ENCODE measurements around the gene KBTBD4.

GRCh38 chr11:47605921-47606320 lies 27.2 kb upstream of the KBTBD4 start:
- TF ChIP-seq, protein P1, sequence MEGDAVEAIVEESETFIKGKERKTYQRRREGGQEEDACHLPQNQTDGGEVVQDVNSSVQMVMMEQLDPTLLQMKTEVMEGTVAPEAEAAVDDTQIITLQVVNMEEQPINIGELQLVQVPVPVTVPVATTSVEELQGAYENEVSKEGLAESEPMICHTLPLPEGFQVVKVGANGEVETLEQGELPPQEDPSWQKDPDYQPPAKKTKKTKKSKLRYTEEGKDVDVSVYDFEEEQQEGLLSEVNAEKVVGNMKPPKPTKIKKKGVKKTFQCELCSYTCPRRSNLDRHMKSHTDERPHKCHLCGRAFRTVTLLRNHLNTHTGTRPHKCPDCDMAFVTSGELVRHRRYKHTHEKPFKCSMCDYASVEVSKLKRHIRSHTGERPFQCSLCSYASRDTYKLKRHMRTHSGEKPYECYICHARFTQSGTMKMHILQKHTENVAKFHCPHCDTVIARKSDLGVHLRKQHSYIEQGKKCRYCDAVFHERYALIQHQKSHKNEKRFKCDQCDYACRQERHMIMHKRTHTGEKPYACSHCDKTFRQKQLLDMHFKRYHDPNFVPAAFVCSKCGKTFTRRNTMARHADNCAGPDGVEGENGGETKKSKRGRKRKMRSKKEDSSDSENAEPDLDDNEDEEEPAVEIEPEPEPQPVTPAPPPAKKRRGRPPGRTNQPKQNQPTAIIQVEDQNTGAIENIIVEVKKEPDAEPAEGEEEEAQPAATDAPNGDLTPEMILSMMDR (IDR thresholded peaks at IDR 0.05) = no peak
- TF ChIP-seq POLR2A (IDR thresholded peaks at IDR 0.05) = no peak
